Fibroblast of the conjunctiva (primary cell): Measurements from ENCODE around the gene MTX1.

Source experiments
- DNase-seq: peaks from one replicate; pipeline ENCODE4 v3.0.0-alpha.2; 2010; ENCODE audit warnings: low read depth

MTX1 gene

DNA sequence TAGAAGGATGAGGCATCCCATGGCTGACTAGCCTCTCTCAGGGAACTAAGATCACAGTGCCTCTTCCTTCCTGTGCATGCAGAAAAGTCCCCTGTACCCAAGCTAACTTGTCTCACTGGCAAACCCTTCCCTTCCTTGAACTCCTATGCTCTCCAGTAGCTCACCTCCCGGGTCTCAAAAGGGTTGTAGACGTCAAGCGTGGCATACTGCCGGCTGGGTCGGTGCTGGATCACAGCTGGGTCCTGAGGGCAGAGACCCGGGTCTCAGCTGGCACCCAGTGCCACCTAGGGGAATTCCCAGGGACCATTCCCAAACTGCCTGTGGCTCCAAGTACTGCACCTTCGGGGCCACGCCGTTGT, 53.0 kb downstream of the MTX1 start:
- no peak for DNase-seq

DNA sequence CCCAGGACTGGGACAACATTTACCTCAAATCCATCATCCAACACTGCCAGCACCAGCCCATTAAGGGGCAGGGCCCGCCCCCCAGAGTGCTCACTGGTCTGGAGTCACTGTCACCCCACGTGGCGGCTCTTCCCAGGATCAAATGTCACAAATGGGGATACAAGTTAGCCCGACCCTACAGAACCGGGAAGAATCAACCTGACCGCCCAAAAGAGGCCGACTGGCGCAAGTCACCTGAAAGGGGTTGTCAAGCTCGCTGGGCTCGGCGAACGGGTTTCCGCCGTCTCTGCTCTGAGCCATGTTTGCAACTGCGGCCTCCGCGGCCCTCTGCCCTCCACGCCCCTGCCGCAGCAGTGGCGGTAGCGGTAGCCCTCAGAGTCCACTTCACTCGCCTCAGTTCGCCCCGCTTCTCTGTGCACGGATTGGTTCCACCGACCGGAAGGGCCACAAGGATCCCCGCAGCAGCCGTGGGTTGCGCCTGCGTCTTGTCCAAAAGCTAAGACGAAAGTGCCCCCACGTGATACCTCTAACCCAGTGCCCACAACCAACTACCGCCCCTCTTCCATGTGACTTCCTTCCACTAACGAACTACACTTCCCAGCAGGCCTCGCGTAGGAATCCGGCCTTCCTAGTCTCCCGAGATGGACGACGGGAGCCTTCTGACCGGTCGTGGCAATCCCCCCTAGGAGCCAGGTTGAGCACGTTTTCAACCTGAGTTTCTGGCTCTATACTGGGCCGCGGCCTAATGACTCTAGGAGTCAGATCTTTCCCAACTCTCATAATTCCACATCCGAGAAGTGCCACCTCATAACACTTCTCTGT, 53.6 kb downstream of the MTX1 start, which contains the start of gene SCAMP3:
SCAMP3 (minus strand) TSS at position 509 of the 822 bp plus-strand sequence; CDS start at position 300, 209 bp downstream.
- DNase-seq, result peak; percentile 97

DNA sequence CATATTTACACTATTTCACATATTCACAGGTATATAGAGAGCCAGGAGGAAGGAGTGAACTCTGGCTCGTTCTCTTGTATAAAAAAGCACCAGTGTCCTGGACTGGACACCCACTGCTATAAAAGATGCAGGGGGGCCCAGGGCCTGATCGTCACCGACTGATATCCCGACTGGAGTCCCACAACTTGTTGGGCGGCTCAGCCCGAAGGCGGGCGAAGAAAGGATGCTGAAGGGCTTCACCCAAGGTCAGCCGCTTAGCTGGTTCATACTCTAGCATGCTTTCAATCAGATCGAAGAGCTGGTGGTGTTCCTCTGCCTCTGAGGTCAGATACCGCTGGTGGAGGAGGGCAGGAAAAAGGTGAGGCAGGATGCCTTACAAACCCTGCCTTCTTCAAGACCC, 54.6 kb downstream of the MTX1 start:
- DNase-seq, result no peak
